ENCODE measurements around the gene CD22. TPM values are rescaled to one million over a fixed set of nuclear protein-coding genes. Genes with fewer than 3 reads are reported as not detected.

CD22 gene
- total and polyA plus RNA-seq, 2 of the 13 experiments (the other 11 are each of a cell fraction or from before 2014, with no cell fraction given): 0.71 to 1.7 TPM

DNA sequence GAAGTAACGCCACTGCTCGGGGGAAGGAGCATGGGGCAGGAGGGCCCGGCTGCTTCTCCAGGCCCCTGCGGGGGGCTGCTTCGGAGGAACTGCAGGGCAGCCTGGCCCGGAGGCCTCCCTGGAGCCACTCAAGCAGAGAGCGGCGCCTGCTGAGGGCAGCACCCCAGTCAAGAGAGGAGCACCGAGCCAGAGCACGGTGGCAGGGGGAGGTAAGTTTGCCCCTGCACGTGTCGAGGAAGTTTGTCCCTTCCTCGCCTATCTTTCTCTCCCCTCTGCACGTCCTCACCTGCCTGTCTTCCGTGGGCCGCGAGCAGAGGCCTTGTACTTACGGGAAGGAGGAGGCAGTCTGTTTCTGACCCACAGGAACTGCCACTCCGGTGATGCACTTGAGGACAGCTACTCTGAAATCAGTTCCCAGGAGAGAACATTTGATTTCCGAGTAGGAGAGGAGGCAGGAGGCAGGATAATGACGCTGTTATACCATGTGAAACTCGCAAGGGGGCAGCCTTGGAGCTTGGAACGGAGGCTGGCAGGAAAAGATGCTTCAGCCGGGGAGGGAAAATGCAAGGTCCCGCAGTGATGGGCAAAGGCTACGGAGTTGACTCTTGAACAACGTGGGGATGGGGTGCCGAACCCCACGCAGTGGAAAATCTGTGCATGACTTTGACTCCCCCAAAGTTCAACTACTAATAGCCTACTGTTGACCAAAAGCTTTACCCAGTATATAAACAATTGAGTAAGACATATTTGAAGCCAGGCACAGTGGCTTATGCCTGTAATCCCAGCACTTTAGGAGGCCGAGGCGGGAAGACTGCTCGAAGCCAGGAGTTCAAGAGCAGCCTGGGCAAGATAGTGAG, 23.7 kb downstream of the CD22 start (continued):
- TF ChIP-seq SRSF1 (optimal IDR thresholded peaks at IDR 0.05; ENCODE audit: low read depth, low read length): no peak
- TF ChIP-seq CC2D1A (CRISPR knock-in tag; IDR thresholded peaks at IDR 0.05): no peak
- peak; percentile 15 for TF ChIP-seq YY1 (IDR thresholded peaks at IDR 0.05; ENCODE audit: insufficient read depth, insufficient replicate concordance, low read depth, low read length)
- TF ChIP-seq, protein P1, sequence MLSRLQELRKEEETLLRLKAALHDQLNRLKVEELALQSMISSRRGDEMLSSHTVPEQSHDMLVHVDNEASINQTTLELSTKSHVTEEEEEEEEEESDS (CRISPR knock-in tag; IDR thresholded peaks at IDR 0.05; ENCODE audit: borderline replicate concordance): no peak
- TF ChIP-seq, protein P2, sequence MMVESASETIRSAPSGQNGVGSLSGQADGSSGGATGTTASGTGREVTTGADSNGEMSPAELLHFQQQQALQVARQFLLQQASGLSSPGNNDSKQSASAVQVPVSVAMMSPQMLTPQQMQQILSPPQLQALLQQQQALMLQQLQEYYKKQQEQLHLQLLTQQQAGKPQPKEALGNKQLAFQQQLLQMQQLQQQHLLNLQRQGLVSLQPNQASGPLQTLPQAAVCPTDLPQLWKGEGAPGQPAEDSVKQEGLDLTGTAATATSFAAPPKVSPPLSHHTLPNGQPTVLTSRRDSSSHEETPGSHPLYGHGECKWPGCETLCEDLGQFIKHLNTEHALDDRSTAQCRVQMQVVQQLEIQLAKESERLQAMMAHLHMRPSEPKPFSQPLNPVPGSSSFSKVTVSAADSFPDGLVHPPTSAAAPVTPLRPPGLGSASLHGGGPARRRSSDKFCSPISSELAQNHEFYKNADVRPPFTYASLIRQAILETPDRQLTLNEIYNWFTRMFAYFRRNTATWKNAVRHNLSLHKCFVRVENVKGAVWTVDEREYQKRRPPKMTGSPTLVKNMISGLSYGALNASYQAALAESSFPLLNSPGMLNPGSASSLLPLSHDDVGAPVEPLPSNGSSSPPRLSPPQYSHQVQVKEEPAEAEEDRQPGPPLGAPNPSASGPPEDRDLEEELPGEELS (CRISPR knock-in tag; IDR thresholded peaks at IDR 0.05): no peak
- TF ChIP-seq MIER3 (CRISPR knock-in tag; IDR thresholded peaks at IDR 0.05; ENCODE audit: borderline replicate concordance): no peak
- TF ChIP-seq ATF1 (CRISPR knock-in tag; IDR thresholded peaks at IDR 0.05): no peak
- no peak for TF ChIP-seq ZMAT3 (CRISPR knock-in tag; conservative IDR thresholded peaks at IDR 0.05)
- TF ChIP-seq STAG1 (CRISPR knock-in tag; IDR thresholded peaks at IDR 0.05): peak; percentile 97
- TF ChIP-seq KLF16 (CRISPR knock-in tag; IDR thresholded peaks at IDR 0.05): peak in 1 of 2 experiments; percentile 51; a peak in 1 of 4 replicates
- no peak for TF ChIP-seq HOXA5 (CRISPR knock-in tag; IDR thresholded peaks at IDR 0.05)
- TF ChIP-seq CHD2 (IDR thresholded peaks at IDR 0.05; ENCODE audit: low read depth, low read length): no peak
- no peak for TF ChIP-seq NFIC (IDR thresholded peaks at IDR 0.05; ENCODE audit: low read length)
- TF ChIP-seq CCDC6 (CRISPR knock-in tag; IDR thresholded peaks at IDR 0.05): no peak
- TF ChIP-seq, protein P3, sequence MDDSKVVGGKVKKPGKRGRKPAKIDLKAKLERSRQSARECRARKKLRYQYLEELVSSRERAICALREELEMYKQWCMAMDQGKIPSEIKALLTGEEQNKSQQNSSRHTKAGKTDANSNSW (CRISPR knock-in tag; IDR thresholded peaks at IDR 0.05; ENCODE audit: borderline replicate concordance): no peak
- TF ChIP-seq, protein P4, sequence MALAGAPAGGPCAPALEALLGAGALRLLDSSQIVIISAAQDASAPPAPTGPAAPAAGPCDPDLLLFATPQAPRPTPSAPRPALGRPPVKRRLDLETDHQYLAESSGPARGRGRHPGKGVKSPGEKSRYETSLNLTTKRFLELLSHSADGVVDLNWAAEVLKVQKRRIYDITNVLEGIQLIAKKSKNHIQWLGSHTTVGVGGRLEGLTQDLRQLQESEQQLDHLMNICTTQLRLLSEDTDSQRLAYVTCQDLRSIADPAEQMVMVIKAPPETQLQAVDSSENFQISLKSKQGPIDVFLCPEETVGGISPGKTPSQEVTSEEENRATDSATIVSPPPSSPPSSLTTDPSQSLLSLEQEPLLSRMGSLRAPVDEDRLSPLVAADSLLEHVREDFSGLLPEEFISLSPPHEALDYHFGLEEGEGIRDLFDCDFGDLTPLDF (CRISPR knock-in tag; IDR thresholded peaks at IDR 0.05): no peak
- no peak for TF ChIP-seq ZNF773 (CRISPR knock-in tag; IDR thresholded peaks at IDR 0.05; ENCODE audit: borderline replicate concordance)
- TF ChIP-seq PAWR (CRISPR knock-in tag; IDR thresholded peaks at IDR 0.05; ENCODE audit: borderline replicate concordance): no peak
- TF ChIP-seq, protein P5, sequence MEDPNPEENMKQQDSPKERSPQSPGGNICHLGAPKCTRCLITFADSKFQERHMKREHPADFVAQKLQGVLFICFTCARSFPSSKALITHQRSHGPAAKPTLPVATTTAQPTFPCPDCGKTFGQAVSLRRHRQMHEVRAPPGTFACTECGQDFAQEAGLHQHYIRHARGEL (CRISPR knock-in tag; IDR thresholded peaks at IDR 0.05): no peak
- TF ChIP-seq, protein P6, sequence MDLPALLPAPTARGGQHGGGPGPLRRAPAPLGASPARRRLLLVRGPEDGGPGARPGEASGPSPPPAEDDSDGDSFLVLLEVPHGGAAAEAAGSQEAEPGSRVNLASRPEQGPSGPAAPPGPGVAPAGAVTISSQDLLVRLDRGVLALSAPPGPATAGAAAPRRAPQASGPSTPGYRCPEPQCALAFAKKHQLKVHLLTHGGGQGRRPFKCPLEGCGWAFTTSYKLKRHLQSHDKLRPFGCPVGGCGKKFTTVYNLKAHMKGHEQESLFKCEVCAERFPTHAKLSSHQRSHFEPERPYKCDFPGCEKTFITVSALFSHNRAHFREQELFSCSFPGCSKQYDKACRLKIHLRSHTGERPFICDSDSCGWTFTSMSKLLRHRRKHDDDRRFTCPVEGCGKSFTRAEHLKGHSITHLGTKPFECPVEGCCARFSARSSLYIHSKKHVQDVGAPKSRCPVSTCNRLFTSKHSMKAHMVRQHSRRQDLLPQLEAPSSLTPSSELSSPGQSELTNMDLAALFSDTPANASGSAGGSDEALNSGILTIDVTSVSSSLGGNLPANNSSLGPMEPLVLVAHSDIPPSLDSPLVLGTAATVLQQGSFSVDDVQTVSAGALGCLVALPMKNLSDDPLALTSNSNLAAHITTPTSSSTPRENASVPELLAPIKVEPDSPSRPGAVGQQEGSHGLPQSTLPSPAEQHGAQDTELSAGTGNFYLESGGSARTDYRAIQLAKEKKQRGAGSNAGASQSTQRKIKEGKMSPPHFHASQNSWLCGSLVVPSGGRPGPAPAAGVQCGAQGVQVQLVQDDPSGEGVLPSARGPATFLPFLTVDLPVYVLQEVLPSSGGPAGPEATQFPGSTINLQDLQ (CRISPR knock-in tag; IDR thresholded peaks at IDR 0.05): no peak
- TF ChIP-seq ZNF652 (CRISPR knock-in tag; IDR thresholded peaks at IDR 0.05; ENCODE audit: borderline replicate concordance, low read depth): no peak

Measured in HepG2 (cell line).